NOMO-1 (cell line): ENCODE results near the gene PGS1.

Experiments
- DNase-seq, 2 experiments: peaks; one replicate each; lab custom pipeline; 2025; ENCODE audit not compliant: unreplicated experiment in 2 of 2; lab: John Stamatoyannopoulos, UW

Gene PGS1

DNA sequence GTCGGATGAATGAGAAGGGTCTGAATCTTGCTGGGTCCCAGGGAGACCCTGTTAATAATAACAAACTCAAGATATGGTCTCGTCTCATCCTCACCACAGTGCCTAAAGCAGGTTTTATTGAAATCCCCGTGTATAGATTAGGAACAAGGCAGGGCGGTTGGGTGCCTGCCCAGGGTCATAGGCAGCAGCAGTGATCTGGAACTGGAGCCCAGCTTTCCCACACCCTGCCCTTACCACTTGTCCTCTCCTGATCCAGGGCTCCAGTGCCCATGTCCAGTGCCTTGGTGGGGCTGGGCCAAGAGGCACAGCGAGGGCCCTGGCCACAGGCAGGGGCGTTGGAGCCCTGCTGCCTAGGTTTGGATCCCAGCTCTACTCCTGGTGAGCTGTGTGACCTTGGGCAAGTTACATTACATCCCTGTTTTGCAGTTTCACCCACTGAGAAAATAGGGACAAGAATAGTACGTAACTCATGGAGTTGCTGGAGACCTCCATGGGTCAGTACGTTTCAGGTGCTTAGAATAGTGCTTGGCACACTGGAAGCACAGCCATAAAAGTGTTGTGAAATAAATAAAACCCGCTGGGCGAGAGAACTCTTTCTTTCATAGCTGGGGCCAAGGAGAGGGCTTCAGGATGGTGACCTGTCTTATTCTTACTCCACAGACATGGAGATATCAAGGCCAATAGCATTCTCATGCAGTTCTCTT is 32.5 kb upstream of the PGS1 start:
- no peak for DNase-seq

DNA sequence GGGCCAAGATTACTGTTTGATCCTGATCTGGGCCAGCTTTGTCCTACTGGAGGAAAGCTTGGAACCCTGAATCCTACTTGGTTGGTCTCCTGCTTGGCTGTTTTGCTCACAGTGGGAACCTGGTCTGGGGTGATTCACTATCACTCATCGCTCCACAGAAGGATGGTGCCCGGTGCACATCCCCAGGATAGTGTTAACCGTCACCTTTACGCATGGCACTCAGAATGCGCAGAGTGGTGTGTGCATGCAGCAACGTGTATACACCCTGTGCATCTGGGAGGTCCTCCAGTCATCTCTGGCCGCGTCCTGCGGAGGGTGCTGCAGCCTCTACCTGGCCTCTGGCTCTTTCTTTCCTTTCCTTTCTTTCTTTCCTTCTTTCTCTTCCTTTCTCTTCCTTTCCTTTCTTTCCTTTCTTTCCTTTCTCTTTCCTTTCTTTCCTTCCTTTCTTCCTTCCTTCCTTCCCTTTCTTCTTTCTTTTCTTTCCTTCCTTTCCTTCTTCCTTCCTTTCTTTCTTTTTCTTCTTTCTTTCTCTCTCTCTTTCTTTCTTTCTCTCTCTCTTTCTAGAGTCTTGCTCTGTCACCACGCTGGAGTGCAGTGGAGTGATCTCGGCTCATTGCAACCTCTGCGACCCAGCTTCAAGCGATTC is 31.7 kb upstream of the PGS1 start:
- DNase-seq: no peak

DNA sequence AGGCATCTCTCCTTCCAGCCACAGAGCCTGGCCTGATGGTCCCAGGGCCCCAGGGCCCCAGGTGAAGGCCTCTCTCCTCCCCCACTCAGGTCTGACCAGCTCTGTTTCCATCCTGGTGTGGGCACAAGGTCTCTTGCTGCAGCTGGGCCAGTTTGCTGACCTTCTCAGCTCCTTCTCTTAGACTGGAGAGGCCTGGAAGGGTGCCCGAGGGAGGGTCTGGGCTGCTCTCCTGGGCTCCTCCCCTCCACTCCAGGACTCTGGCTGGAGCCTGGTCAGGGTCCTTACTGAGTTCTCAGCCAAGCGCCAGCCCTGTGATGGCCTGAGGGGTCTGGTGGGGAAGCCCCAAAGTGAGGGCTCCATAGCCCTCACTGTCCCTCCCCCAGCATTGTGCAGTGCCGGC is 31.0 kb upstream of the PGS1 start:
- DNase-seq: no peak

DNA sequence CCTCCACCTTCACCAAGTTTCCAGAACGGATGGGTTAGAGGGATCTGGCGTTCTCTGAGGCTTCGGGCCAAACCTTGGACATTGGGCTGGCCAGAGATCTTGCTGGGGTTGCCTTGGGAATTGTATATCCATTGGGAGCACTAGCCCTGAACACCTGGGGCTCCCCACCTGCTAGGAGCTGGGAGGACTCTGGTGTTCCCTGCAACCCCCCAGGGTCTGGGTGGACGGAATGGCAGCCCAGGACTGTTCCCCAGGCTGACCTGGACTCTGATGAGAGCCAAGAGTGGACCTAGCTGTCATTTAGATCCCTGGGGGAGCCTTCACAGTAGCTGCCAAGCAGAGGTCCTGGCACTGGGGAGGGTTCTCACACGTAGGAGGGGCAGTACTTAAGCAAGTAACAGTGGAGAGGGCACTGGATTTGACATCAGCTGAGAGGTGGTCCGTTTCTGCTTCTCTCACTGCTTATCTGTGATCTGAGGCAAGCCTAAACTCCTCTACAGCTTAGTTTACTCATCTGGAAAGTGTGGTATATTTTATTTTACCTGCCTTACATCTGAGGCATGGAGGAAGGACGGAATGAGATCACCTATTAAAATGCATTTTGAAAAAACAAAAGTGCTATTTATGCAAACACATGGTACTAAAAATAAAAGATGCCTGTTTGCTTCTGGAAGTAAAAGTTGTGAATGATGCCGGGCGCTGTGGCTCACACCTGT is 30.2 kb upstream of the PGS1 start:
- DNase-seq: no peak

DNA sequence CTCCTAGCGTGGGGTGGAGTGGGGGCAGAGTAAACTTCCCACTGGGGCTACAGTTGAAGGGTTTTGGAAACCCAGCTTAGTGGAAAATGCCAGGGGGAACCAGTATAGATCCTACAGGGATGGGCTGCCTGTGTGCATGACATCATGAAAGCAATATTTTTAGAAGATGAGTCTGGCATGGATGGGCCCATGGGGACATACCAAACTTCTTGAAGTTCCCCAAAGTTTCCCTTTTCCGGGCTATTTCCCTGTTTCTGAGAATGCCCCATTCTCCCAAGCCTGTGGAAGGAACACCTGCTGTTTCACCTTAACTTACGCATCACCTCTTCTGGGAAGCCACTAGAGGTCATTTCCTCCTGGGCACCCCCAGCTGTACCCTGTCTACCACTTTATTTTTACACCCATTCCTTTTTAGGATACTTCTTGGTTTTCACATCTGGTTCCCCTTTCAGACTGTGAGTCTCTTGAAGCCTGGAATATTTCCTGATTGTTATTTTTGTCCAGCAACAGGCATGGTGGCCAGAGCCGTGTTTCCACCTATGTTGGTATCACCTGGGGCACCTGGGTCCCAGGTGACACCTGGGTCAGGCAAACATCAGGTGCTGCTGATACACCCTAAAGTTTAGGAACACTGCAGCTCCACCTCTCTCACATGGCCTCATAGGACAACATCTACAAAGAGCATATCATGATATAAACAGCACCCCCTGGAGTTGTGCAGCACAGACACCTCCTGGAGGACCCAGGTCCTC is 28.4 kb upstream of the PGS1 start:
- no peak for DNase-seq

DNA sequence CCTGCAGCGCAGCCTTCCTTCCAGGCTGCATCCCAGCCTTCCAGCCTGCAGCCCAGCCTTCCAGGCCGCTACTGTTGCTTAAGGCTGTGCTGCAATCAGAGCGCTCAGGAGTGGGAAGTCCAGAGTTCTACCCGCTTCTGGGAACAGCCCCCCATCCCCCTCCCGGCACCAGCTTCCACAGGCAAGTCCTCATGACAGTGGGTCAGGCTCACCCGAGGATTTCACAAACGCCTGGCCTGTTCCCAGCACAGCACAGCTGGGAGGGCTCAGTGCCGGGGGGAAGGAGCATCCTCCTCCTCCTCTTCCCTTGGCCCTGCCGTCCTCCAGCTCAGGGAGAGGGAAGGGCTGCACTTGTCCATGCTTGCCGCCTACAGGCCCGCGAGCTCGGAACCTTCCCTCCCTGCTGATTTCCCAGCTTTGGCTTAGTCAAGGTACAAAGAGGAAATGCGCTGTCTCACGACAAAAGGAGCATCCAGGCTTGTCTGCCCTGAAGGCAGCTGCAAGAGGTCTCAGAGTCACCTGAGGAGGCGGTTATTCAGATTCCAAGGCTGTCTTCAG is 26.9 kb upstream of the PGS1 start:
- DNase-seq: no peak

DNA sequence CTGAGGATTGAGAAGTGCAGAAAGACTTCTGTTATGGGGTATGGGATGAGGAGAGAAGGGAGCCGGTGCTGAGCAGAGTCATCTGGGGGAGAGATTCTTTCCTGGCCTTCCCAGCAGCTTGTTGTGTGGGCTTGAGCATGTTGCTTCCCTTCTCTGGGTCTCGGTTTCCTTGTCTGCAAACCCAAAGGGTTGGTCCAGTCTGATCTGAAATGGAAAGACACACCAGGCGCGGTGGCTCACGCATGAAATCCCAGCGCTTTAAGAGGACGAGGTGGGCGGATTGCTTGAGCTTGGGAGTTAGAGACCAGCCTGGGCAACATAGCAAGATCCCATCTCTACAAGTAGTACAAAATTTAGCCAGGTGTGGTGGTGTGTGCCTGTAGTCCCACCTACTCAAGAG is 24.6 kb upstream of the PGS1 start:
- no peak for DNase-seq

DNA sequence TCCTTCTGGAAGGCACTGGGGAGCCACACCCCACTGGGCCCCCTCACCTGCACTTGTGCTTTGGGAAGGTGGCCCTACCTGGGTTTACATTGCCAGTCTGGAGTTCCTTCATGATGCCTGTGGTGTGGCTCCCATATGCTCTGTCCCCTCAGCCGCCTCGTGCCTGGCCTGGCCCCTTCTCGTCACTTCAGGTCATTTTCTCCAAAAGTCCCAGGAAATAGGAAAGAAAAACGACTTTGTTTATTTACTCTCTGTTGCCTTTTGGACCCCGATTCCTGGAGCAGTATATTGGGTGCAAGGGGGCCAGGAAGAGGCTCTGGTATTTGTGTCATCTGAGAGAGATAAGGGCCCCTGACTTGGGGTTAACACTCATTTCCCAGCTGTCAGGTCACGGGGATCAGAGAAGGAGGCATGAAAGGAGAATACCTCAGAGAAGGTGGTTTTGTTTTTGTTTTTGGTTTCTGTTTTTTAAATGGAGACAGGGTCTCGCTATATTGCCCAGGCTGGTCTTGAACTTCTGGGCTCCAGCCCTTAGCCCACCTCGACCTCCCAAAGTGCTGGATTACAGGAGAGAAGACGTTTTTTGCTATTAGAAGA is 23.3 kb upstream of the PGS1 start:
- no peak for DNase-seq

DNA sequence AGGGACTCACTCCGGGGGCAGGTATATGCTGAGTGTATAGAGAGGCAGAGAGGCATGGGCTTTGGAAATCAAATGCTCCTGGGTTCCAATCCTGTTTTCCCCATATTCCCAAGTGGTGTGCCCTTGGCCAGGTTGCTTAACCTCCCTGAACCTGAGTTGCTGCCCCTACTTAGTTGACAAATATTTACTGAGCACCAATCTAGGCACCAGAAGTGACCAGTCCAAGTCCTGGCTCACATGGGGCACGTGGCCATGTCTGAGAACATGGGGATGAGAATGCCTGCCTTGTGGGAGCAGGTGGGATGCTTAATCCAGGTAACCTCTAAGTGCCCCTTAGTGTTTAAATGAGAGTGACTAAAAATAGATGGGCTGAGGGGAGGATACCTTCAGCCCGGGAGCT is 22.7 kb upstream of the PGS1 start:
- no peak for DNase-seq

DNA sequence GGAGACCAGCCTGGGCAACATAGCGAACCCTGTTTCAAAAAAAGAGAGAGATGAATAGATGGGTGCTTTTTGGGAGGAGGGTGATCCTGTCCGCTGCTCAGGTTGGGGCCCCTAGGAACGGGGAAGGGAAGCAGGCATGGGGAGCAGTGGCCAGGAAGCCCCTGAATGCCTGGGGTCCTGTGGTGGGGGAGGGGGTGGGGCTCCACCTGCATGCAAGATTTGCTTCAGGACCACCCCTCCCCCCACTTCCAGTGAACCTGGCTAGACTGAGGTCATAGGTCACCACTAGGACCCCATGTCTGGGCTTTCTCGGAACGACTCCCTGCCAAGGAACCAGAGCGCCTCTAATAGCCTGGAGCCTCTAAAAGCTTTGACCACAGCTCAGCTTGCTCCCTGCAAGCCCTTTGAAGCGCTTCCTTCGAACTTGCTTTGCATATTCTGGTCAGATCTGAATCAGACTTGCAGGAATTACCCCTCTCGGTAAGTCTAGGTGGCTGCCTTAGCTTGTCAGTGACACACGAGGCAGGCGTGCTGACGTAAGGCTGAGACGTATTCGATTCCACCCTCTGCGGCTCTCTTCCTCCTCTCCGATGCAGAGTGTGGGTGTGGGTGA is 22.2 kb upstream of the PGS1 start:
- DNase-seq: peak; percentile 66 to 86

DNA sequence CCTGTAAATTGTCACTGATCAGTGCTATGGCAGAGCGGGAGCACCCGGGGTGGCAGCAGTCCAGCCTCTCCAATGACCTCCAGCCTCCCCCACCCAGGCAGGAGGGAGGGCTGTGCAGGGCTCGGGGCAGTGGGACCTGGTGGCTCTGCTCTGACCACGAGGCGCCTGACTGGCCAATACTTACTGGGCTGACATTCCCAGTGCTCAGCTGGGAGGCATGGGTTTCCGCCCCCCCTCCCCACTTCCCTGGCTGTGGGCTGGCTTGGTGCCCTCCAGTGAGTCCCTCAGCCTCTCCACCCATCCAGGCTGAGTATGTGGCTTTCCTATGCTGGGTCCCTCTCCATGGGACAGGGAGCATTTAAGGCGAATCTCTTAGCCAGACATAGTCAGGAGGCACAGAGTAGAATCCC is 21.3 kb upstream of the PGS1 start:
- no peak for DNase-seq

DNA sequence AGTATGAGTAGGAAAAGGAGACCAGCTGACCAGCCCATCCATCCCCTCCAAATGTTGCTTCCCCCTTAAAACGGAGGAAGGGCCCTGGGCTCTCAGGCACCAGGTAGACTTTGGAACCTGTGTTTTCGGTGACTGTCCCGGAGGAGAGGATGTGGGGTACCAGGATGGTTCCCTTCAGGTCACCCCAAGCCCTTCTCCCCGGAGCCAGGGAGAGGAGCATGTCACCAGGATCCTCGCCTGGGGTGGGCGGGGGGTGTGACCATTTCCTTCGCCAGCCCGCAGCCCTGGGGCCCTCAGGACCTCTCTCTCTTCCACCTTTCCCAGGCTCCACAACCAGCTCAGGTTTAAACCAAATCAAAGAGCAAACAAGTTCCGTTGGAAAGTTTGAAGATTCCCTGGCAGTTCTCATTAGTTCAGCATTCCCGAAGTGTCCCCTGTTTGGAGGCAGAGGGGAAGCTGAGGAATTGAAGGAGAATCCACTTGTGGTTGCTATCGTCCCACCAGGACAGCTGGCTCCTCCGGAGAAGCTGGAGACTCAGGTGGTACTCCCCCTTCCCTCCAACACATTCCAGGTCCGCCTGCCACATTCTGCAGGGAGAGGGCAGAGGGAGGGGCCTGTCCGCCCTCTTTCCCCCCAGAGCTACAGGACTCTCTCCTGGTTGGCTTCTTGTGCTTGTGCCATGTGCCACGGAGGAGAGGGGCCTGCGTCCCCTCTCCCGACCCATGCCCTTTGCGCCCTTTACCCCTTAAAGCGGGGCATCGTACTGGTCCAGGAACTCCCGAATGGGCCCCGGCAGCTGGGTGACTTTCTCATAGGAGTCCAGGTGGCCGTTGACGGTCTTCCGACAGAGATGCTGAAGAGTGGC is 20.5 kb upstream of the PGS1 start:
- no peak for DNase-seq

DNA sequence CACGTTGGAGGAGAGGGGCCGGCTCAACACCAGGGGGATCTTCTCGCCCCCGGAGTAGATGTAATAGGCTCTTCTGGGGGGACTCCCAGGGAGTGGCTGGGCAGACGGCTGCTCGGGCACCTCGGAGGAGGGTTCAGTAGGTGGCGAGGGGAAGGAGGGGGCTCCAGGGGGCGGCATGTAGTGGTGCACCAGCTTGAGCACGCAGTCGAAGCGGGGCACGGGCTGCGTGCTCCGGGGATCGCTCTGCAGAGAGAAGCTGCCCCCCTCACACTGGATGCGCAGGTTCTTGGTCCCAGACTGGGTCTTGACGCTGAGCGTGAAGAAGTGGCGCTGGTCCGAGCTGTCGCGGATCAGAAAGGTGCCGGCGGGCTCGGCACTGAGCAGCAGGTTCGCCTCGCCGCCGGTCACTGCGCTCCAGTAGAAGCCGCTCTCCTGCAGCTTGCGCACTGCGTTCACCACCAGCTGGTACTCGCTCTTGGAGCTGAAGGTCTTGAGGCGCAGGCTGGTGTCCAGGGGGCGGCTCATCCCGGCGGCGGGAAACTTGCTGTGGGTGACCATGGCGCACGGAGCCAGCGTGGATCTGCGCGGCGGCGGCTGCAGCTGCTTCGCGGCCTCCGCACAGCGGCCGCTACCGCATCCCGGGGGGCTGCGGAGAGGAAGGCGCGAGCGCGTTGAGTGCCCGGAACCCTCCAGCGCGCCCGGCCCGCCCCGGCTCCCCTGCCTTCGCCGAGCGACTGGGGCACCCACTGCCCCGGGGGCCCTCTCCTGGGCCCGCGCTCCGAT is 19.7 kb upstream of the PGS1 start:
- DNase-seq: no peak

DNA sequence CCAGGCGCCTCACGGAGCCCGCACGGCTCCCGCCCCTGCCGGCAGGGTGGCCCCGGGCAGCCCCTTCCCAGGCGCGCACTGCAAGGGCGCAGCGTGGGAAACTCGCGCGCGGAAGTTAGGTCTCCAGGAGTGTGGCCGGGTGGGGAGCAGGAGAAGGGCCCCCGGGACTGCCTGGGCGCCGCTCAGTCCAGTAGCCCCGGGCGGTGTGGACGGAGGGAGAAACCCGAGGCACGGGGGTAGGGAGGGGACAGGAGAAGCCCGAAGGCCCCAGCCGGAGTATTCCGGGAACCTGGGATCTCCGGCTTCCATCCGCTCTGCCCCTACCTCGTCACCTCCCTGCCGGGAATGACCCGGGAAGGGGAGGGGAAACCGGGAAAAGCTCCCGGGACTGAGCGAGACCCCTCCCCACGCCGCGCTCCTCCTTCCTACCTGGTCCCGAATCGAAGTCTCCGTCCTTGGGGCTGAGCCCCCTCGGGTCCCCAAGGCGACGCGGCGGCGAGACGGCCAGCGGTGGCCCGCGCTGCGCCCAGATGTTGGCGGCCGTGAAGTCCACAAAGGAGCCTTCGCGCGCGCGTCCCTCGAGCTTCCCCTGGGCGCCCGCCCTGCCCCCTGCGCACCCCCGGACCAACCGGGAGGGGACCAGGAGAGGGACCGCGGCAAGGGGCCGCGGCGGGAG is 19.0 kb upstream of the PGS1 start:
- DNase-seq: no peak

DNA sequence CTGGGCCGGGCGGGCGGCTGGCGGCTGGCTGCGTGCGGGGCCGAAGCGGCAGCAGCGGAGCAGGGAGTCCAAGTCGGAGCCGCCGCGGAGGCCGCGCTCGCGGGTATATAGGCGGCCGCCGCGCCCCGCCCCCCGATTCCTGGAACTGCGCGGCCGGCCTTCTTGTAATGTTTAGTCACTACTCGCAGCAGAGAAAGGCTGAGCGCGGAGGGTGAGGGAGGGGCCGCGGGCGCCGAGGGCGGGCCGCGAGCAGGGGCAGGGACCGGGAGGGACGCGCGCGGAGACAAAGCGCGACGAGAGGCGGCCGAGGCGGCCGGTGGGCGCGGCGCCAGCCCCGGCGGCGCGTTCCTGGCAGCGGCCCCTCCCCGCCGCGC is 18.5 kb upstream of the PGS1 start, which contains the start of gene SOCS3:
Gene SOCS3 (minus strand): TSS at position 81 of the 374 bp plus-strand sequence. CDS start 982 bp downstream, outside the sequence.
- peak; percentile 93 to 97 for DNase-seq

DNA sequence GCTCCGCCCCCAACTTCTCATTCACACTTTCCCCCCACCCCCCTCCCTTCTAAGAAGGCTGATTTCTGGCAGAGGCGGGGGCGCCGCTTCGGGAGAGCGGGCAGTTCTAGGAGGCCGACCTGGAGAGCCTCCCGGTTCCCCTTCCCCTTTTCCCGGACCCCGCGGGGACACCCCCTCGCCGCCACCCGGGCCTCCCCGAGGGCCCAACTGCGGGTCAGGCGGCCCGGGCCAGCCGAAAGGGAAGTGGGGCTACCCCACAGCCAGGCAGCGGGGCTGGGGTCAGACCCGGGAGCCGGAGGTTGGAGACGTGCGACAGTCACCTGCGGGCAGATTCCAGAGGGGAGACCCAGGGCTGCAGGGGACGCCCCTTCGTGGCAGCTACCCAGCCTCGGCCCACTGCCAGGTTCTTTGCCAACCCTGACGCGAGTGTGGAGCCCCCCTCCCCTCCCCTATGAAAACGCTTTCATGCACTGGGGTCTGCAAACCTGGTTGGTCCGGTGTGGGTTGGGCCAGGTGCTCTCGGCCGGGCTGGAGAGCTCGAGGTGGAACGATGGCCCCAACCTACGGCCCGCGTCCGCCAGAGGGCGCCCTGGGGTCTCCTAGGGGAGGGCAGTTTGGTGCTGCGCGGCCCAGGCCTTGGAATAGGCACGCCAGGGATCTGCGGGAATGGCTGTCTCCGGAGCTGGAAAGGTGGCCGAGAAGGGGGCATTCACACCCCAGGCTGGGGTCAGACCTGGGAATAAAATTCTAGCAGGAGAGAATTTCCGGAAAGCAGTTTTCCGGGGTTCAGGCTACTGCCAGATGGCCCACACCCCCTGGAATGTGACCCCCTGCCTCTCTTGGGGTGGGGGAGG is 17.9 kb upstream of the PGS1 start:
- DNase-seq: peak; percentile 67 to 84

DNA sequence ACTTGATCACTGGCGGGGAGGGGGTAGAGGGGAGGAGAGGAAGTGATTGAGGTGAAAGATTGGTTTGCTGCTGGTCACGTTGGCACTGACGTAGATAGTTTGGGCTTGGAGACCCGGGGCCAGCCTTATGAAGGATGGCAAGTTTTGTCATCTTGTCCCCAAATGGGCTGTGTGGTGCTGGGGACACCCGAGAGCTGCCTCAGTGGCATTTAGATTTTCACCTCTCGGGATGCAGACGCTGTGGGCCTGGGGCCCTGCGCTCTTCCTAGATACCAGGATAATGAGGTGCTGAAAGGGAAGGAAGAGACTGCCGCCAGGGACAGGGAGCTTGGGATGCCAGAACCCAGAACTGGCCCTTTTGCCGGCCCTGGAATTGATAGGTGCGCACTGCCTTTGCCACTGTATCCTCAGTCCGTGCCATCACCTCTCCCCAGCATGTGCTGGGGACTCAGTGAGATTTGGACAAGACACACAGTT is 17.2 kb upstream of the PGS1 start:
- no peak for DNase-seq
